Gastrocnemius medialis (tissue), 4 donors: Measurements from ENCODE around the gene UGP2.

ENCODE experiments used
- POLR2A ChIP-seq, 2 donors: fragments of 450-650 bp; IDR thresholded peaks; one replicate each; pipeline ENCODE4 v1.6.1; 2017; ENCODE audit warnings: antibody characterized with exemption in 2 of 2, mild to moderate bottlenecking in 2 of 2, moderate library complexity in 2 of 2
- TF ChIP-seq, protein P1 (sequence below), 5 experiments: fragments of 450-650 bp in 3 of 5; fragments of 200-600 bp in 2 of 5; sonication (generic) in 2 of 5; IDR thresholded peaks in 4 of 5; conservative IDR thresholded peaks in 1 of 5; 1 replicate in 4 of 5; 2 replicates in 1 of 5; pipeline ENCODE4 v1.5.1; 2016 to 2019; ENCODE audit warnings: antibody characterized with exemption in 5 of 5, mild to moderate bottlenecking in 3 of 5, moderate library complexity in 3 of 5

GRCh38 chr2:63818271-63818670, 23.4 kb upstream of the UGP2 start:
- TF ChIP-seq, protein P1, sequence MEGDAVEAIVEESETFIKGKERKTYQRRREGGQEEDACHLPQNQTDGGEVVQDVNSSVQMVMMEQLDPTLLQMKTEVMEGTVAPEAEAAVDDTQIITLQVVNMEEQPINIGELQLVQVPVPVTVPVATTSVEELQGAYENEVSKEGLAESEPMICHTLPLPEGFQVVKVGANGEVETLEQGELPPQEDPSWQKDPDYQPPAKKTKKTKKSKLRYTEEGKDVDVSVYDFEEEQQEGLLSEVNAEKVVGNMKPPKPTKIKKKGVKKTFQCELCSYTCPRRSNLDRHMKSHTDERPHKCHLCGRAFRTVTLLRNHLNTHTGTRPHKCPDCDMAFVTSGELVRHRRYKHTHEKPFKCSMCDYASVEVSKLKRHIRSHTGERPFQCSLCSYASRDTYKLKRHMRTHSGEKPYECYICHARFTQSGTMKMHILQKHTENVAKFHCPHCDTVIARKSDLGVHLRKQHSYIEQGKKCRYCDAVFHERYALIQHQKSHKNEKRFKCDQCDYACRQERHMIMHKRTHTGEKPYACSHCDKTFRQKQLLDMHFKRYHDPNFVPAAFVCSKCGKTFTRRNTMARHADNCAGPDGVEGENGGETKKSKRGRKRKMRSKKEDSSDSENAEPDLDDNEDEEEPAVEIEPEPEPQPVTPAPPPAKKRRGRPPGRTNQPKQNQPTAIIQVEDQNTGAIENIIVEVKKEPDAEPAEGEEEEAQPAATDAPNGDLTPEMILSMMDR (IDR thresholded peaks at IDR 0.05 in 4 of 5, conservative IDR thresholded peaks at IDR 0.05 in 1 of 5): no peak
- TF ChIP-seq POLR2A (IDR thresholded peaks at IDR 0.05): no peak
